GM12874 (cell line): ENCODE results near the gene IKBKE.
A peak's percentile ranks its signal among the peaks of the same experiment; 100 is the strongest.

Experiments
- CTCF ChIP-seq: IDR thresholded peaks from 2 replicates; pipeline ENCODE4 v1.5.1; 2011; ENCODE audit warnings: low read depth, mild to moderate bottlenecking, control low read depth, low read length, moderate library complexity; ENCODE audit not compliant: insufficient read depth

IKBKE gene

DNA sequence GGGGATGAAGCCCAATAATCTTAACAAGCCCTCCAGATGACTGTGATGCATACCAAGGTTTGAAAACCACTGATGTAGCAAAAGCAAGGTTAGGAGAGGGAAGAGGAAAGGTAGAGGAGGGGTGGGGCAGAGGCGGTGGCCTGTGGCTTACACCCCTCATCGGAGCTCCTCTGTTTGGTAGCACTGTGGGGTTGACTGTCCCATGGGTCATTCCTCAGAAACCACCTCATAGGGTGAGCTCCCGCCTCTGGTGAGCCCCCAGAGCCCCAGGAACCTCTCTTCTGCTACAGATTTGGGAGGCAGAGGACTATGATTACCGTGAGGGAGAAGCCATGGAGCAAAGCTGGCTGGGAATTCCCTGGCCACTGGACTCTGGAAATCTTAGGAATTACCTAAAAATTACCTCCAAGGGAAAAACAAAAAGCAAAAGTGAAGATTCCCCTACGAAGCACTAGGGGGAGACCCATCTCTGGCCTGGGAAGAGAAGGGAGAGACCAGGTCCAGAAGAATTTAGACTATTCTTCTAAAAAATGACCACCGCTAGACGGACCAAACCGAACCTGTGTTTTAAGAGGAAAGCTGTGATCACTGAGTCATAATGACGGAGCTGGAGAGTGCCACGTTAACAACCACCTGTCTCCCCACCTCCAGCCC, 35.6 kb downstream of the IKBKE start:
- TF ChIP-seq CTCF = peak; percentile 51; the same call in 1 of the 2 replicates

- no peak for TF ChIP-seq CTCF
Measured at GRCh38 chr1:206506405-206507283, 36.4 kb downstream of the IKBKE start.

DNA sequence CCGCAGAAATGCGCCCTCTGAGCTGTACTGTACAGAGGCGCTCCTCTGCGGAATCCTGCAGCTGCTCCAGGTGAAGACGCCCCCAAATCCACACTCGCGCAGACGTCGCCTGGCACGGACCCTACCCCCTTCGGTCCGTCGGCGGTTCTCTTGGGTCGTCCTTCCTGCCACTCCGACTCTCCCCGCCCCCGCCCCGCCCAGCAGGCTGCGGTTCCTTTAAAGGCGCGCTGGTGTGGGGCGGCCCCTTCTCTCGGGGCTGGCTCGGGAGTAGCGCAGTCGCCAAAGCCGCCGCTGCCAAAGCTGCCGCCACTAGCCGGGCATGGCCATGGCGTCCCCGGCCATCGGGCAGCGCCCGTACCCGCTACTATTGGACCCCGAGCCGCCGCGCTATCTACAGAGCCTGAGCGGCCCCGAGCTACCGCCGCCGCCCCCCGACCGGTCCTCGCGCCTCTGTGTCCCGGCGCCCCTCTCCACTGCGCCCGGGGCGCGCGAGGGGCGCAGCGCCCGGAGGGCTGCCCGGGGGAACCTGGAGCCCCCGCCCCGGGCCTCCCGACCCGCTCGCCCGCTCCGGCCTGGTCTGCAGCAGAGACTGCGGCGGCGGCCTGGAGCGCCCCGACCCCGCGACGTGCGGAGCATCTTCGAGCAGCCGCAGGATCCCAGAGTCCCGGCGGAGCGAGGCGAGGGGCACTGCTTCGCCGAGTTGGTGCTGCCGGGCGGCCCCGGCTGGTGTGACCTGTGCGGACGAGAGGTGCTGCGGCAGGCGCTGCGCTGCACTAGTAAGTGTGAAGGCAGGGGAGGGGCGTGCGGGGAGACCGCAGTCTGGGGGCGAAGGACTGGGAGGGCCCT, 37.2 kb downstream of the IKBKE start, which contains the start of gene RASSF5:
TSS of gene RASSF5 (plus strand) at position 248 of the 846 bp plus-strand sequence. CDS start at position 320, 72 bp downstream.
- TF ChIP-seq CTCF = no peak

DNA sequence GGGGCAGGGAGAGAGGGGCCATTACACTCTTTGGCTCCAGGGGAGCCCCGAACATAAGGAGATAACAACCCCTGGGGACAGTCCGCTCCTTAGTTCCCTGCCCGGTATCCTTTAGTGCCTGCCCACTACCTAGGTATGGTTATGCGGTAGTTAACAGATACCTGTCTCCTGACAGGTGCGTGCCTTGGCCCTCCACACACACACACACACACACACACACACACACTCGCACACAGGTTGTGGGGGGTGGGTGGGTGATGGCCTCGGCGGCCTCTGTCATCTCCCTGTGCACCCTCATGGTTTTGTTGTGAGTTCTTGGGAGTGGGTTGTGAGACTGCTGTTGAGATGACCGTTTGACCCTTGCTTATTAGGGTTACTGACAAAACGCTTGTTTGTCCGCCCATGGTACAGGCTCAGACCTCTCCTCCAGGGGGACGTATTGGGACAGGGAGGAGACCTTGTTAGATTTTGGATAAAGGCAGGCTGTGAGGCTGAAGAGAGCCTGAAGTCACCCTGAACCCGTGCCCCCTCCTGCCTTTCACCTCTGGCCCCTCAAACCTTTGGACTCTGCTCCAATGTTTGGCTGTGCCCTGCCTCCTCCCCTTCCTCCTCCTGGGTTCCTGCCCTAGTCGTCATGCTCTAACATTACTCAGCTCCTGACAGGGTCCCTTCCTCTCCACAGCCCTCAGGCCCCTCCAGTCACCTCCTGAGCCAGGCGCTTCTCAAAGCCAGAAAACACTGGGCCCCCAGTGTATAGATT, 38.0 kb downstream of the IKBKE start:
- no peak for TF ChIP-seq CTCF

- TF ChIP-seq CTCF = no peak
Measured at GRCh38 chr1:206508956-206509355, 38.7 kb downstream of the IKBKE start.

GRCh38 chr1:206509612-206510257, 39.5 kb downstream of the IKBKE start:
- no peak for TF ChIP-seq CTCF
